ENCODE results near the gene UST. TPM values are rescaled to one million over a fixed set of nuclear protein-coding genes. Genes with fewer than 3 reads are reported as not detected.

Gene UST
- total RNA-seq, 1 experiment from 2014 or later, result 4.9 TPM

DNA sequence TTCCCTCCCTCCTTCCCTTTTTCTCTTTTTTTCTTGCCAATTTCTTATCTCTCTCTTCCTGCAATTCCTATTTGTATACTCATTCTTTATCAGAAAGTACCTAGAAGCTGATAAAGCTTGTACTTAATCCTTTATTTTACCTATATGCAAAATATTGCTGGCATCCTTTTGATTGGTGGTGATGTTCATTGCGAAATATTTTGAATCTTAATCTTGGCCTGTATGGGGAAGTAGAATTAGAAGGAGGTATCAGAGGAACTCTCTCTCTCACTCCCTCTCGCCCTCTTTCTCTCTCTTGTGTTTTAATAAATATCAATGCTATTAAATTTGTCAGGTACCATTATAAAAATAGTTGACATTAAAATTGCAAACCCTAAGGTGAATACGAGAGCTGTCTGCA is 52.8 kb downstream of the UST start:
- DNase-seq (ENCODE audit: low read depth), result no peak

DNA sequence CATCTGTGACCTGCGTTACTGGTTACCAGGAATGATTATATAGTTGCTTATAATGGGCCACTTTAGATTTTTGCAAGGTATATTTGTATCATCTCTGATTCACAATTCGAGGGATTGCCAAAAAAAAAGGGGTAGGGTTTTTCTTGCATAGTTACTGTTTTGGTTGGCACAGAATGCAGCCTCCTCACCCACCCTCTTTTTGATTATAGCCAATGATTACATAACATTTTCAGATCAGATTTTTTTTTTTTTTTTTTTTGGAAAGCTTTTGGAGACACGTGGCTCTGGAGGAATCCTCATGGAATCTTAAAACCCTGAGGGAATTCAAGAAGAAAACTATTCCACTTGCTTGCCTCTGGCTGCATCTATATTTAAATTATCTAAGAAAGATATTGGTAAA is 53.7 kb downstream of the UST start:
- DNase-seq (ENCODE audit: low read depth), result no peak

DNA sequence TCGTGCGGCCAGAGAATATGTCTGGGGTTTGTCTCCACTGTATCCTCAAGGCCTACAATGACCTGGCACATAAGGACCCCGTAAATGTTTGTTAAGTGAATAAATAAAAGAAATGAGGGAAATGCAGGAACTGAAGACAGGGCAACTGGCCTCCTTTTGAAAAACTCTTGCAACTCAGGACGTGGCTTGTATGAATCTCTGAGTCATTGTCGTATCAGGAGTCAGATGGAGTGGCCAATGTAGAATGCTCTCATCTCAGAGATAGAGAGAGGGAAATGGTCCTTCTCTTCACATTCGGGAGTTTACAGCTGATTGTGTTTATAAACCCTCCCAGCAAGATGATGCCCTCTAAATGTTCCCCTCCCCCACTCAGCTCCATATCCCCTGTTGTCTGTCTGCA is 57.1 kb downstream of the UST start:
- peak; percentile 27 for DNase-seq (ENCODE audit: low read depth)

DNA sequence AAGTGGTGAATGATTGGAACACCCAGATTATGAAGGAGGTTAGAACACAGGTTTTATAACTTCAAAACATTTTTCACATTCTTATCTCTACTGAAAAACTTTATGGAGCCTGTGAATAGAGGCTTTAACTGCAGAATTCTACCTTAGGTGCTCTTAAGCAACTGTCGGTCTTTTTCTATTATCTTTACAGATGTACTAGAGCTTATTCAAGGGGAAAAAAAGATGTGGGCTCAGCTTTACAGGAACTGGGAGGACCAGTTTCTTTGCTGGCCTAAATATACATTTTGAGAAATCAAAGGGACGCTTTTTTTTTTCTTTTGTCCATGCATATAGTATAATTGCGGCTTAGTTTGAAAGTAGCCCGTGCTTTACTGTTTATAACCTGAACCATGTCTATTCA is 58.9 kb downstream of the UST start:
- DNase-seq (ENCODE audit: low read depth), result no peak

DNA sequence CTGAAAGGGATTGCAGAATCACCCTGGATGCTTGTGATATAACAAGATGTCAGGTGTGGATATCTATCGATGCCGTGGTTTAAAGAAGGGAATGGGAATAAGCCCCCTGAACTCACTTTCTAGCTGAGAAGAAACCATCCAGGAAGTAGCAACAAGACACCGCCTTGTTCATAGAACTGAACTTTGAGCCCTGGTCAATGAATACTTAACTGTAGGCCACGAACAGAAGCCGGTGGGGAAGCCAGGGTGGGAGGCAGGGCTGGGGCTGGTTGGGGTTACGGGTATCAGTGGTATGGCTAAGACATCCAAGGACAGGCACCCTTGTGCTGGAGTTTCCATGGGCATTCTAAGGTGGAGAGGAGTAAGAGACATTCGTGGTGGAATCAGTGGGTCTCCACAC is 61.0 kb downstream of the UST start:
- DNase-seq (ENCODE audit: low read depth), result no peak

DNA sequence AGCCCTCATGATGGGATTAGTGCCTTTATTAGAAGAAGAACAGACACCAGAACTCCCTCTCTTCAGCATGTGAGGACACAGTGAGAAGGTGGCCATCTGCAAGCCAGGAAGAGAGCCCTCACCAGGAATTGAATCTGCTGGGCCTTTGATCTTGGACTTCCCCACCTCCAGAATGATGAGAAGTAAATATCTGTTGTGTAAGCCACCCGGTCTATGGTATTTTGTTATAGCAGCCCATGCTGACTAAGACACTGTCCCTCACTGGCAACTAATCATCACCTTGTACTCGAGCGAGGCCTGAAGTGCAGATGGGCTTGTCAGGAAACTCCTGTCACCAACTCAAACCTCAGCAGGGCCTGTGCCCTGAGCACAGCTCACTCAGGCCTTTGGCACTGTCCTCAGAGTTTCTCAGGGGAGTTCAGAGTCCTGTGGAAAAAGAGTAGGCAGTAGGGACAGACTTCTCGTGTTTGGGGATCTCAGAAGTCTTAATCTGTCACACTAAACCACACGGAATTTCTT is 62.0 kb downstream of the UST start:
- no peak for DNase-seq (ENCODE audit: low read depth)

DNA sequence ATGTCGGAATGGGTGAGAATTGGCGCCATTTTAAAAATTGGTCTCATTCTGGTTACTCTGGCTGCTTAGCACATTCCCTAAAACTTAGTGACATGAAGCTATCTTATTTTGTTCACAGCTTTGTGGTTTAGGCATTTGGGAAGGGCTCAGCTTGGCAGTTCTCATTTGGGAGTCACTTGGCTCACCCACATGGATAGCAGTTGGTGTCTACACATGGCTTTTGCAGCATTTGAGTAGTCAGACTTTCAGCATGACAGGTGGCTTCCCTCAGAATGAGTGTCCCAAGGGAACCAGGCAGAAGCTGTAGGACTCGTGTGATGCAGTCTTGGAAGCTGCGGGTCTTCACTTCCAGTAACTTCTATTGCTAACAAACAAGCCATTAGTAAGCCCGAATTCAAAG is 64.6 kb downstream of the UST start:
- DNase-seq (ENCODE audit: low read depth), result peak; percentile 48

DNA sequence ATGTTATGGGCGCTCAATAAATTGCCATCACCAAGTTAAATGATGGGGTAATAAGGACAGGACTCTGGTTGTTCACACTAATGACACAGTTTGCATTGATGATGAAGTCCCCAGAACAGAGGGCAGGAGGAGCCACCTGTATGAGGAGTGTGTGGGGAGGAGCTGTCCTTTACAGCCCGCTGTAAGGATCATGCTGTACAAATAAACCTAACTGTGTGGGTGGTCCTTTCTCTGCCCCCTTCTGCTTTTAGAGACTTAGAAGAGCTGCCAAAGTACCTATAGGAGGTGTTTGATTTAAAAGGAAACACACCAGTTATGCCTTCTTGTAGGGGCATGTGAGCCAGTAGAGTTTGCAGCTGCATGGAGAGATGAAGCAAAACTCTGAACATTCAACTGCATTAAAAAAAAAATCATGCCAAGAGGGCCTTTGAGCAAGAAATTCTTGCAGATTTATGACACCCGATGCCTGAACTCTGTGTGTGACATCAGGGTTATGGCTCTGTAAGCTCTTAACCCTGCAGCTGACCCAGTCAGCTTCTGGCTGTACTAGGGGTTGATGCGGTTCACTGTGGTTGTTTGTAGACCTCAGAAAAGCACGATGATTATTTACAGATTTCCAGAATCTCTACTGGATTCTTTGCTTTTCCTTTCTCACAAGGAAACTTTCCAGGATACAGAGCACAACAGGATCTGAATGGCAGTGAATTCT is 67.4 kb downstream of the UST start:
- peak; percentile 32 for DNase-seq (ENCODE audit: low read depth)

DNA sequence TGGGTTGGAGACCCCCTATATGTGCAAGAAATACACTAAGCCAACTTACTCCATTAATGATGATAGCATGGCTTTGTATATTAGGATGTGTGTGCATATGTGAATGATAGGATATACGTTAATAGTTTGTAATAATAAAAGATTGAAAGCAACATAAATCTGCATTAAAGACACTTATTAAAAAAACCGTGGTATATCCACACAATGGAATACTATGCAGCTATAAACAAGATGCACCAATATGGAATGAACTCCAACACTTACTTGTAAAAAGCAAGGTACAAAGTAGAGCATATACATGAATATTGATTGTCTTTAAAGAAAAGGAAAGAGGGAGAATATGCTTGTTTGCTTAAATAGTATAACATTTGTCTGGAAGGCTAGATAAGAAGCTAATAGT is 68.0 kb downstream of the UST start:
- no peak for DNase-seq (ENCODE audit: low read depth)

DNA sequence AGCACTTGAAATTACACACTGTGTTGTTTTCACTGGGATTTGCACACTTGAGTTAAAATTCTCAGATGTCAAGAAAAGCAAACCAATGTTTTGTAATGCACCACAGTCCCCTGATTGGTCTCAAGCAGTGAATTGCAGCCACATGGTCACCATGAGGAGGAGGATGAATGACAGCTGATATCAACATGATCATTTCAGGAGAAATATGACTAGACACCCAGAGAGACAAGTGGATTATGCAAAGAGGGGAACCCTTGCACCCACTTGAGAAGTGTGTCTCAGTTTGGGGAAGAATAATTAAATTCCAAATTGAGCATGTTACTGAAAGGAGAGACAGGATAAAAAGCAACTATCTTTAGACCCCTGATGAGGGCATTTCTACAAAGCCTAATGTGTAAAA is 69.3 kb downstream of the UST start:
- no peak for DNase-seq (ENCODE audit: low read depth)

DNA sequence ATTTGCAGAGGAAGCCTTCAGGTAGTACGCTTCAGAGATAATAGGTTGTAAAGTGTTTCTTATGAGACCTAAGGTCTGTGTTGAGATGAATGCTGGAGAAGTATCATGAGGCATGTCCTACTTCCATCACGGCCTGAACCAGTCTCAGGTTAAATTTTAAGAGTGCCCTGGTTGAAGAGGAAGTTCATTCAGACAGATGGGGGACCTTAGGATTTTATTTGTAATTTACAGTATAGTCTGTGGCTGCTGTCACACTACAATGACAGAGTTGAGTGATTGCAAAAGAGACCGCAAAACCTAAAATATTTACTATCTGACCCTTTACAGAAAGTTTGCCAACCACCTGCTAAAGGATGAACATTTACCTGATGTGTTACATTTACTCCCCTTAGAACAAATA is 70.9 kb downstream of the UST start:
- no peak for DNase-seq (ENCODE audit: low read depth)

DNA sequence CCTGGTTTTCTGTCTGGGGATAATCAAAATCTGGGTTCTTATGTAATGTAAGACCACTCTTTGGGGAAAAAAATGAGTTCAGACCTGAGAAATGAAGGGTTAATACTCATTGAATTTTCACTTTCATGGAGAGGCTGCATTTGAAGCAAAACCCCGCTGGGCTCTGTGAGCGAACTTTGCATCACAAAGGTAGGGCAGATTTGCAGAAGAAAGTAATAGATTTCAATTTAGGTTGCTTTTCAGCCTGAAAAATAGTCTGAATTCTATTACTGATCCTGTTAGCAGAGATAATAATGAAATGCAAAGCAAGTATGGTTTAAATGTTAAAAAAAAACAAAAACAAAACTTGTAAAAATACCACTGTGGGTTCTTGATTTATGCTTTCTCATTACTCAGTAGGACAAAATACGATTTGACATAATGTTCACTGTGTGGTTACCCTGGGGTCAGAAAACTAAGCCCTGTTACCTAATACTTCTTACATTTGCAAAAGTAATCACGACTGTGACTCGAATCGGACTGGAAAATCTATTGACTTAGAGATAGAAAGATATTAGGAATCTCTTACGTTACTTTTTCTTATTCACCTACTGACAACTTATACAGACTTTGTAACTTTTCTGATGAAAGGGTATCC is 72.2 kb downstream of the UST start:
- peak; percentile 29 for DNase-seq (ENCODE audit: low read depth)

DNA sequence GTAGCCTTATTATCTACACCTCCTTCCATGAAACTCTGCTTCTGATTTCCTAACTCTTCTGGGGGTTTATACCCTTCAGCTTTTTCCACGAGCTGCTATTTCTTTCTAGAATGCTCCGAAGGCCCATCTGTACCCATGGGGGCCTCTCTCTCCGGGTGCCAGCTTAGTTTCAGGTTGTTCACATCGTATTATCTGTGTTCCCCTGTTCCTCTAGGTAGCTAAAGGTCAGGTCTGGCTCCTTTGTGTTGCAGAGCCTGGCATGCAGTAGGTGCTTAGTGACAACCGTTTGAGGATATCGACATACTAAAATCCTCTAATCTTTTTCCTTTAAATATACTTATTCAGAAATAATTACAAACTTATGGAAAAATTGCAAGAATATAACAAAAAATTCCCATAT is 73.0 kb downstream of the UST start:
- DNase-seq (ENCODE audit: low read depth), result no peak

DNA sequence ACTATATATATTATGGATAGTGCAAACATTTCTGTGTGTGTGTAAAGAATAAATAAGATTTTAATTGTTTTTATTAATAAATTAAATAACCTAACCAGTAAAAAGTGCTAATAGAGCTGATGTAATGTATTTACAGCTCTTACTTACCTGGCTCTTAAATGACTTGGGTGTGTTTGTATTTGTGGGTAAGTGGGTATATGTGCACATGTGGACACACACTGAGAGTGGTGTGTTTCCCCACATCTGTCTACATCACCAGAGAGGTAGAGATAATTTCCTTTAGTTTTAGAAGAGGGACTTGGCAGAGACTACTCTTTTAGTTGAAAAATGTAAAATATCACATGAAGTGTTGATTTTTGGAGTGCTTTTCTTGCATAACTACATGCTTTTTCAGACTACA is 76.0 kb downstream of the UST start:
- DNase-seq (ENCODE audit: low read depth), result no peak

DNA sequence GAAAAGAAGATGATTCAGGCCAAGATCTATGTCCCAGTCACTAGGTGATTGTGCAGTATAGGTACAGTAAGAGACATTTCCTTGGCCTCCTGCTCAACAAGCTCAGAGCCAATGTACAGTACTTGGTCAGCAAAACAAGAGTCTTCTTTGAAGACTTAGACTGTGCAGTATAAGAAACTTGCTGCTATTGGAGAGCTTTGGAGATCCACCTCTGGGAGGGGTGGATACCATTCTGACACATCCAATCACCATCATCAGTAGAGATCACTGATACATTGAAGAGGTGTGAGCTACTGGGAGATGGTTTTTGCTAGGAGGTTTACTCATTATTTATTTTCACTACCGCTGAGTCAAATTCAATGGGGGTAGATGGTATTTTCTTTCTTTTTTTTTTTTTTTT is 77.5 kb downstream of the UST start:
- no peak for DNase-seq (ENCODE audit: low read depth)

DNA sequence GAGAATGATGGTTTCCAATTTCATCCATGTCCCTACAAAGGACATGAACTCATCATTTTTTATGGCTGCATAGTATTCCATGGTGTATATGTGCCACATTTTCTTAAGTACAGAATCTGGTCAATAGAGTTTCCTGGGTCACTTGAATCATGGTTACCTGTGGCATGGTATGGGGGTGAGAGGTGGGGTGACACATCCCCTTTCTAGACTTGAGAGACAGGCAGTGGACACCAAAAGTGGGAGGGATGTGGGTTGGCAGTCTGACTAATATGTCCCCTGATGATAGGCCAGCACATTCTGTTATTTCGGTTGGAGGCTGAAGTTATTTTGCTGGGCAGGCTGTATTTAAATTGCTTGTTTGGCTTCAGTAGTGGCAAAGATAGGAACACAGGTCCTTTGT is 78.1 kb downstream of the UST start:
- no peak for DNase-seq (ENCODE audit: low read depth)

DNA sequence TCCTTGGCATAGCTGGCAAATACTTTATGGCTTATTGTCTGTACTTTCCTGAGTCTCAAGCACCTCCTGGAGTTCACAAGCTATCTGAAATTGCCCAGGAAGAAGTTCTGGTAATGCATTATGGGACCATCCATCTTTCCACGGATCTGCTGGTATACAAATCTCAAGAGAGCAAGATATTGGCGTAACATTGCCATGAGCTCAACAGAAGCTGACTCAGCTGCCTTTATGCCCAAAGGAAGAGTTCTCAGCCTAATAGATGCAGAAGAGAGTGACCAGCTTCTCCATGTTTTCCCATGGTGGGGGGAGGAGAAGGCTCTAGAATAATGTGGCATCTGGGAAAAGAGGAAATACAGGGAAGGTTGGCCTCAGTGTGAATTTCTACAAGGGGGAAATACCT is 78.7 kb downstream of the UST start:
- no peak for DNase-seq (ENCODE audit: low read depth)

DNA sequence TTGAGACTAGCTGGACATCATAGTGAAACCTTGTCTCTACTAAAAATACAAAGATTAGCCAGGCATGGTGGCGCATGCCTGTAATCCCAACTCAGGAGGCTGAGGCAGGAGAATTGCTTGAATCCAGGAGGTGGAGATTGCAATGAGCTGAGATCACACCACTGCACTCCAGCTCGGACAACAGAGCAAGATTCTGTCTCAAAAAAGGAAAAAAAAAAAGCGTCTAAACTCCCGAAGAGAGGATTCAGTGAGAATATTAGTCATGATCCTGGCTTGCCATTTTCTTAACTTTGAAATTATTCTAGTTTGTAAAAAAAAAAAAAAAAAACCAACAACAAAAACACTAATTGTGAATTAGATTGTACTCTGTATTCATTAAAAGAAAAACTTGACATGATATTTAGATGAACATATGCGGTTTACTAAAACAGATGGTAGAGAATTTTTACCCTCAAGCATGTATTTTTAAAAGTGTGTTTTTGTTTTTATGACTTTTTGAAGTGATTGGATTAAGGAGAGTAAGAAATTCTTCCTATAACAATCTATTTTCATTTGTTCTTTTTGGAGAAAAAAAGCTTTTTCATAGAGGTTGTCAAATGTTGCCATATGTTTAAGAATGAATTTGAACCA is 80.7 kb downstream of the UST start:
- no peak for DNase-seq (ENCODE audit: low read depth)

DNA sequence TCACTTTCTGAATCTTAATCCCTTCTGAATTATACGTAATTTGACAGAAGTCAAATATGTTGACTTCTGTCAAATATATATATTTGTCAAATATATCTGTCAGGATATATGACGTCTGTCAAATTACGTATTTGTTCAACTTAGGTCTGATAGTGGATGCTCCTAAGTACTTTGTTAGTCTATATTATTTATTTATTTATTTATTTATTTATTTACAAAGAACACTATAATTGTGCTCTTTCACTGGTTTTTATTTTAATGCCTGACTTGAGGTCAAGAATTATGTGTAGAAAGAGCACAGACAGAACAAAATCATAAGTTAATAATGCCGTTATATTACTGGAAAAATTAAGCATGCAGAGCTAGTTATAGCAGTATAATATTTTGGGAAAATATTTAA is 81.2 kb downstream of the UST start:
- no peak for DNase-seq (ENCODE audit: low read depth)

DNA sequence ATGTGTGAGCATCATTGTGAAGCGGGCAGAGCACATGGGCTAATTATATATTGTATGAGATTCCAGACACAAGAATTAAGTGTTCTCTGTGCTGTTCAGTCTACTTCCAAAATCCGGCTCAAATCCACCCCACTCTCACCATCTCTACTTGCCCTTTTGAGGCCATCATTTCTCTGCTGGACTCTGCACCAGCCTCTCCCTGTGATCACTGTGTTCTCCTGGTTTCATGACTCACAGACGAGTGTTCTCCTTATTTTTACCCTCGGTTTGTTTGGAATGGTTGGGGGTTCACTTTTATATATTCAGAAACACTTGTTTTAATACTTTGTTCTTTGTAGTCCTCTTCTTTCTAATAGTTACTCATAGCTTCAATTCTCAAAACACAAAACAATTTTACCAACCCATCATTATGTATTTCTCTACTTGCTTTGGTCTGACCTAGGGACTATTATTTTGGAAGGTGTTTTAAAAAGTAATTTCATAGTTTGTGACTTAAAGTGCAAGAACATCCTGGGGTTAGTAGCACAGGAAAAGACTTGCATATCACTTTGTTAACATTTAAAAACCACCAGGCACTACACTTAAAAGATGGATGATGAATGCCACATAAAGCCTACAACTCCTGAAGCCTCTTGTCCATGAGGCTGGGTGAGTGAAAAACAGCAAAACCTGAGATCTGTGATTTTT is 82.7 kb downstream of the UST start:
- DNase-seq (ENCODE audit: low read depth), result peak; percentile 32

DNA sequence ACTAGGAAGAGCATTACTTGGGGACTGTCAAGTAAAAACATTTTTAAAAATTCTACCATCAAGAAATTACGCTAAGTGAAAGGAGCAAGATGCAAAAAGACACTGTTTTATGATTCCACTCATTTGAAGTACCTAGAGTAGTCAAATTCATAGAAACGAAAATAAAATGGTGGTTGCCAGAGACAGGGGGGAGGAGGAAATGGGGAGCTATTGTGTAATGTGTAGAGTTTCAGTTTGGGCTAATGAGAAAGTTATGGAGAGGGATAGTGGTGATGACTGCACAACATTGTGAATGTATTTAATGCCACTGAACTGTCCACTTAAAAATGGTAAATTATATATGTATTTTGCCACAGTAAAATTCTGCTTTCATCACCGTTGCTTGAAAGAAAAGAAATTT is 83.8 kb downstream of the UST start:
- no peak for DNase-seq (ENCODE audit: low read depth)

DNA sequence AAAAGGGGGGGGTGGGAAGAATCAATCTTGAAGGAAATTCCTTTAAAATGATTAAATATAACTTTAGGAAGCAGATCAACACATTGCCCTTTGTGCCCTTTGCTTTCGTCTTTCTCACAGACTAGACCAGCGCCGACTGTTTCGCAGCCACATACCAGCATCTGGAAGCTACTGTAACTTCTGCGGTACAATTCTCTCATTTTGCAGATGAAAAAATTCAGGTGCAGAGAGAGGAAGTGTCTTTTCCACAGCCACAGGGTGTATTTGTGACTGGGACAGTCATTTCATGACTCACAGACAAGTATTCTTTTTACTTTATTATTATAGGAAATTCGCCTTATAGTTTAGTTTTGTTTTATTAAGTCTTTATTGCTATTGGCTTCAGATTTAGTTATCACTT is 84.2 kb downstream of the UST start:
- DNase-seq (ENCODE audit: low read depth), result no peak

Measured in LHCN-M2 (cell line).